ENCODE data around the gene NAP1L4. TPM values are rescaled to one million over a fixed set of nuclear protein-coding genes. Genes with fewer than 3 reads are reported as not detected.

NAP1L4 gene
- total and polyA plus RNA-seq, 2 of the 4 experiments (the other 2 are of a cell fraction), result 71.5 to 80.7 TPM

DNA sequence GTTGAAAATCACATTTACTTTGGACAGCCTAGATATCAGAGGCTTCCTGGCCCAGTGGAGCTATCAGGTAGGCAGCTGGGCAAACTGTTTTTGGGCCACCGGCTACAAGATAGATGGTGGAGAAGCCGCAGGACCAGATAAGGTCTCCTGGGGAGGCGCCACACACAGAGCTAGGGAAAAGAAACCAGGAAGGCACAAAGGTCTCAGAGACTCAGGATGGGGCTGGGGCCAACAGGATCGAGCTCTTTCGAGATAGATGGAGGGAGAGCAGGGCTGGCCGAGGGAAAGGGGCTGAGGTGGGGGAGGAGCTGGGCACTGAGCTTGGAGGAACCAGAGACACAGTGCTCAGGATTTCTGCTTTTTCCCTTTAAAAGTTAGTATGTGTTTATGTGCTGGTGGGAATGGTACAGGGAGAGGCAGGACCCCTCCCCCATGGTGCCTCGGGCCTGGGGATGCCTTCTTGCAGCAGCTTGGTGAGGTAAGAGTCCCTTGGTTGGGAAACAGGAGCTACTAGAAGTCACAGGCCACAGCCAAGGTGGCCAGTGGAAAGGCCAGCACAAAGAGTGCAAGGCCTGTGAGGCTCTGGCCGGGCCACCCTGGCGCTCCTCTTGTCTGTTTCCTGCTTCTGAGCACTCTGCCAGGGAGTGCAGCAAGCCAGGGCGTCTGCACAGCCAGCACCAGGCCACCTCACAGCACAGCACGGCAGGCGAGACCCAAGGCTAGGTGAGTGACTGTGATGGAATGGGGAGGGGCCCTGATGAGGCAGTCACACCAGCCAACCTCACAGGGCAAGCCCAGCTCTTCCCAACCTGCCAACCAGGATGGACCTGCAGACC lies 11.5 kb upstream of the NAP1L4 start:
- no peak overlapping the region for H2AK5ac ChIP-seq (ENCODE audit: low read depth, low read length)
- H3K4me1 ChIP-seq (ENCODE audit: control insufficient read depth, insufficient read depth, low read length), result peaks cover 9% of the 10 kb centered on the region
- no peak overlapping the region for H2BK5ac ChIP-seq (ENCODE audit: low read depth, low read length, poor library complexity, severe bottlenecking)
- POLR2A ChIA-PET (ENCODE audit: unreplicated experiment), result no interaction called here
- no peak overlapping the region for H4K8ac ChIP-seq (ENCODE audit: low read depth in 2 of 2, low read length in 2 of 2)
- peaks cover 6 to 36% of the 10 kb centered on the region in 2 experiments; a peak in 2 of 4 replicates for H3K79me1 ChIP-seq (ENCODE audit: low read depth in 1 of 2, low read length in 2 of 2)
- H4K5ac ChIP-seq (ENCODE audit: low read depth, low read length), result no peak overlapping the region
- H3K4me2 ChIP-seq (ENCODE audit: low read depth, low read length), result no peak overlapping the region
- 94% methylated on average over 2 of the region's 12 CpGs; no CpG with 5 or more reads in 1 of the 2 experiments for WGBS, 2 experiments (ENCODE audit: extremely low coverage in 2 of 2, insufficient read length in 1 of 2)
- H2AK9ac ChIP-seq (replicated peaks; ENCODE audit: low read depth, low read length, poor library complexity), result no peak overlapping the region
- peaks cover 15% of the 10 kb centered on the region; the same call in 1 of the 2 replicates for H3K9me1 ChIP-seq (ENCODE audit: insufficient read depth, low read length)
- no peak overlapping the region for H2BK15ac ChIP-seq (ENCODE audit: low read depth, low read length)
- no peaks in the 10 kb centered on the region for H3K9me3 ChIP-seq (ENCODE audit: control insufficient read depth, insufficient read depth, low read length)
- no peak overlapping the region for H3K27ac ChIP-seq (ENCODE audit: insufficient read depth, low read length)
- H2BK120ac ChIP-seq (ENCODE audit: low read depth, low read length), result no peak overlapping the region
- H3K36me3 ChIP-seq (ENCODE audit: control insufficient read depth, insufficient read depth, low read length), result peaks cover 80% of the 10 kb centered on the region
- no peak overlapping the region for H4K91ac ChIP-seq (ENCODE audit: insufficient read depth, low read depth, low read length)
- CTCF ChIA-PET, result no interaction called here
- H2BK20ac ChIP-seq (ENCODE audit: low read depth, low read length), result no peak overlapping the region
- peaks cover 15% of the 10 kb centered on the region for H4K20me1 ChIP-seq (ENCODE audit: insufficient read depth, low read length)
- H3K14ac ChIP-seq (replicated peaks; ENCODE audit: low read depth, low read length), result no peak overlapping the region
- H3K4me3 ChIP-seq (ENCODE audit: insufficient read depth, low read depth, low read length), result no peak overlapping the region
- BruUV-seq (replicated peaks), result no TSS peak
- no peak overlapping the region for H3K56ac ChIP-seq (ENCODE audit: extremely low read depth, insufficient read depth, low read length)
- no peak overlapping the region for H3K9ac ChIP-seq (ENCODE audit: low read depth, low read length)
- intact Hi-C loops (cut with micrococcal nuclease) (no loop called here), in situ Hi-C loops (cut with MboI; ENCODE audit: low sequenced_read_pairs) (no loop called here), dilution Hi-C loops (cut with HindIII; ENCODE audit: low sequenced_read_pairs, unreplicated experiment) (no loop called here)
- DNase-seq (no peak), ATAC-seq (ENCODE audit: low read depth) (no peak)
- TF ChIP-seq, protein P1, sequence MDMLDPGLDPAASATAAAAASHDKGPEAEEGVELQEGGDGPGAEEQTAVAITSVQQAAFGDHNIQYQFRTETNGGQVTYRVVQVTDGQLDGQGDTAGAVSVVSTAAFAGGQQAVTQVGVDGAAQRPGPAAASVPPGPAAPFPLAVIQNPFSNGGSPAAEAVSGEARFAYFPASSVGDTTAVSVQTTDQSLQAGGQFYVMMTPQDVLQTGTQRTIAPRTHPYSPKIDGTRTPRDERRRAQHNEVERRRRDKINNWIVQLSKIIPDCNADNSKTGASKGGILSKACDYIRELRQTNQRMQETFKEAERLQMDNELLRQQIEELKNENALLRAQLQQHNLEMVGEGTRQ (IDR thresholded peaks at IDR 0.05; ENCODE audit: low read depth, low read length), result no peak
- TF ChIP-seq RCOR1 (IDR thresholded peaks at IDR 0.05; ENCODE audit: insufficient replicate concordance, low read length), result no peak
- TF ChIP-seq CEBPB (IDR thresholded peaks at IDR 0.05; ENCODE audit: low read depth, low read length), result no peak
- no peak for TF ChIP-seq CHD1 (IDR thresholded peaks at IDR 0.05; ENCODE audit: low read depth, low read length)
- TF ChIP-seq SMC3 (IDR thresholded peaks at IDR 0.05; ENCODE audit: low read depth, low read length), result no peak
- no peak for TF ChIP-seq MAZ (IDR thresholded peaks at IDR 0.05; ENCODE audit: borderline replicate concordance, low read depth, low read length)
- TF ChIP-seq BHLHE40 (IDR thresholded peaks at IDR 0.05; ENCODE audit: low read depth, low read length), result no peak
- no peak for TF ChIP-seq NFE2L2 (IDR thresholded peaks at IDR 0.05; ENCODE audit: low read depth, low read length)
- TF ChIP-seq POLR2A (IDR thresholded peaks at IDR 0.05; ENCODE audit: low read depth, low read length), result no peak
- TF ChIP-seq RAD21 (IDR thresholded peaks at IDR 0.05; ENCODE audit: low read length), result no peak
- TF ChIP-seq, protein P2, sequence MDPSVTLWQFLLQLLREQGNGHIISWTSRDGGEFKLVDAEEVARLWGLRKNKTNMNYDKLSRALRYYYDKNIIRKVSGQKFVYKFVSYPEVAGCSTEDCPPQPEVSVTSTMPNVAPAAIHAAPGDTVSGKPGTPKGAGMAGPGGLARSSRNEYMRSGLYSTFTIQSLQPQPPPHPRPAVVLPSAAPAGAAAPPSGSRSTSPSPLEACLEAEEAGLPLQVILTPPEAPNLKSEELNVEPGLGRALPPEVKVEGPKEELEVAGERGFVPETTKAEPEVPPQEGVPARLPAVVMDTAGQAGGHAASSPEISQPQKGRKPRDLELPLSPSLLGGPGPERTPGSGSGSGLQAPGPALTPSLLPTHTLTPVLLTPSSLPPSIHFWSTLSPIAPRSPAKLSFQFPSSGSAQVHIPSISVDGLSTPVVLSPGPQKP (IDR thresholded peaks at IDR 0.05; ENCODE audit: borderline replicate concordance, low read depth, low read length), result no peak
- no peak for TF ChIP-seq MXI1 (IDR thresholded peaks at IDR 0.05; ENCODE audit: borderline replicate concordance, low read depth, low read length)
- H3K23ac ChIP-seq (ENCODE audit: low read depth, low read length), result no peak overlapping the region
- H3K18ac ChIP-seq (ENCODE audit: low read depth, low read length), result no peak overlapping the region
- H3K4ac ChIP-seq (ENCODE audit: low read depth, low read length), result no peak overlapping the region
- H3K27me3 ChIP-seq (ENCODE audit: control insufficient read depth, insufficient read depth, low read length), result no peaks in the 10 kb centered on the region
- no peak overlapping the region for H2AFZ ChIP-seq (replicated peaks; ENCODE audit: low read length, poor library complexity)

All from IMR-90 (cell line).